Measurements from ENCODE around the gene SLC2A11. TPM values are rescaled to one million over a fixed set of nuclear protein-coding genes. Genes with fewer than 3 reads are reported as not detected.

Gene SLC2A11
- polyA plus RNA-seq, 2 of the 4 experiments (the other 2 are of a cell fraction): 5.6 to 12.4 TPM

GRCh38 chr22:23878219-23878618 lies 20.5 kb downstream of the SLC2A11 start:
- Histone ChIP-seq H3K27ac (no peak overlapping the region), H3K4me1 (no peaks in the 10 kb centered on the region), H3K9me3 (no peaks in the 10 kb centered on the region), H3K4me3 (no peak overlapping the region), H3K4me2 (no peak overlapping the region)
- FAIRE-seq (no peak), ATAC-seq (no peak), DNase-seq (ENCODE audit: low read depth in 1 of 2, low spot score in 1 of 2) (no peak)
- 75% methylated on average over 7 of the region's 7 CpGs for WGBS (ENCODE audit: missing lambda C conversion rate)
- ChIA-PET CTCF (interaction anchor here (0.8 to 0.9 kb wide), 2 partner anchors 16 to 29 kb away, joined by 3 to 4 read pairs; partner anchors contain the start of gene MIF), POLR2A (no interaction called here)
- TF ChIP-seq KDM5A (IDR thresholded peaks at IDR 0.05): no peak
- no peak for TF ChIP-seq RFX5 (IDR thresholded peaks at IDR 0.05)
- no peak for TF ChIP-seq POLR2AphosphoS2 (conservative IDR thresholded peaks at IDR 0.05; ENCODE audit: low read length)
- no peak for TF ChIP-seq EP300 (IDR thresholded peaks at IDR 0.05)
- TF ChIP-seq PHF8 (IDR thresholded peaks at IDR 0.05; ENCODE audit: borderline replicate concordance, low read depth): no peak
- TF ChIP-seq CHD4 (IDR thresholded peaks at IDR 0.05; ENCODE audit: borderline replicate concordance): no peak
- TF ChIP-seq BHLHE40 (IDR thresholded peaks at IDR 0.05; ENCODE audit: low read depth, low read length): no peak
- TF ChIP-seq CBX2 (IDR thresholded peaks at IDR 0.05; ENCODE audit: borderline replicate concordance, low read depth): no peak
- no peak for TF ChIP-seq NPAS2 (CRISPR knock-in tag; IDR thresholded peaks at IDR 0.05; ENCODE audit: borderline replicate concordance)

GRCh38 chr22:23882370-23882769 lies 24.7 kb downstream of the SLC2A11 start:
- no peak overlapping the region for H3K27ac ChIP-seq
- no peak for ATAC-seq
- H3K4me2 ChIP-seq: no peak overlapping the region
- WGBS (ENCODE audit: missing lambda C conversion rate): 89% methylated on average over 12 of the region's 20 CpGs
- ChIA-PET POLR2A (no interaction called here), CTCF (interaction anchor here (0.6 to 1.1 kb wide), 6 partner anchors 12 to 74 kb away, joined by 3 to 5 read pairs (median 4); partner anchors contain the start of gene MIF)
- H3K4me3 ChIP-seq: no peak overlapping the region
- no peaks in the 10 kb centered on the region for H3K9me3 ChIP-seq
- DNase-seq (ENCODE audit: low read depth in 1 of 2, low spot score in 1 of 2): no peak
- H3K4me1 ChIP-seq: no peaks in the 10 kb centered on the region
- TF ChIP-seq, protein P1, sequence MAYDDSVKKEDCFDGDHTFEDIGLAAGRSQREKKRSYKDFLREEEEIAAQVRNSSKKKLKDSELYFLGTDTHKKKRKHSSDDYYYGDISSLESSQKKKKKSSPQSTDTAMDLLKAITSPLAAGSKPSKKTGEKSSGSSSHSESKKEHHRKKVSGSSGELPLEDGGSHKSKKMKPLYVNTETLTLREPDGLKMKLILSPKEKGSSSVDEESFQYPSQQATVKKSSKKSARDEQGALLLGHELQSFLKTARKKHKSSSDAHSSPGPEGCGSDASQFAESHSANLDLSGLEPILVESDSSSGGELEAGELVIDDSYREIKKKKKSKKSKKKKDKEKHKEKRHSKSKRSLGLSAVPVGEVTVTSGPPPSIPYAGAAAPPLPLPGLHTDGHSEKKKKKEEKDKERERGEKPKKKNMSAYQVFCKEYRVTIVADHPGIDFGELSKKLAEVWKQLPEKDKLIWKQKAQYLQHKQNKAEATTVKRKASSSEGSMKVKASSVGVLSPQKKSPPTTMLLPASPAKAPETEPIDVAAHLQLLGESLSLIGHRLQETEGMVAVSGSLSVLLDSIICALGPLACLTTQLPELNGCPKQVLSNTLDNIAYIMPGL (CRISPR knock-in tag; IDR thresholded peaks at IDR 0.05; ENCODE audit: borderline replicate concordance): no peak
- TF ChIP-seq HOXB5 (CRISPR knock-in tag; IDR thresholded peaks at IDR 0.05) (no peak), PBX3 (IDR thresholded peaks at IDR 0.05) (no peak), NR3C1 (IDR thresholded peaks at IDR 0.05) (no peak), JUN (IDR thresholded peaks at IDR 0.05) (no peak), CEBPB (IDR thresholded peaks at IDR 0.05) (no peak), PHF8 (IDR thresholded peaks at IDR 0.05; ENCODE audit: borderline replicate concordance, low read depth) (no peak), GATA3 (IDR thresholded peaks at IDR 0.05; ENCODE audit: borderline replicate concordance) (no peak), CBX2 (IDR thresholded peaks at IDR 0.05; ENCODE audit: borderline replicate concordance, low read depth) (no peak), ATOH8 (CRISPR knock-in tag; IDR thresholded peaks at IDR 0.05; ENCODE audit: low read depth) (no peak), FOSB (CRISPR knock-in tag; IDR thresholded peaks at IDR 0.05) (no peak), CTCF (IDR thresholded peaks at IDR 0.05) (no peak), BHLHE40 (IDR thresholded peaks at IDR 0.05; ENCODE audit: low read depth, low read length) (no peak), KDM5A (IDR thresholded peaks at IDR 0.05) (no peak), CHD2 (IDR thresholded peaks at IDR 0.05; ENCODE audit: low read length, partially characterized antibody) (no peak), POLR2AphosphoS2 (conservative IDR thresholded peaks at IDR 0.05; ENCODE audit: low read length) (no peak)
- no peak for FAIRE-seq

All from A549 (cell line).